ENCODE measurements around the gene EPHA4. TPM values are rescaled to one million over a fixed set of nuclear protein-coding genes. Genes with fewer than 3 reads are reported as not detected.

Gene EPHA4
- total and polyA plus RNA-seq, 9 donors = 11.3 to 39.3 (median 24.9) TPM

DNA sequence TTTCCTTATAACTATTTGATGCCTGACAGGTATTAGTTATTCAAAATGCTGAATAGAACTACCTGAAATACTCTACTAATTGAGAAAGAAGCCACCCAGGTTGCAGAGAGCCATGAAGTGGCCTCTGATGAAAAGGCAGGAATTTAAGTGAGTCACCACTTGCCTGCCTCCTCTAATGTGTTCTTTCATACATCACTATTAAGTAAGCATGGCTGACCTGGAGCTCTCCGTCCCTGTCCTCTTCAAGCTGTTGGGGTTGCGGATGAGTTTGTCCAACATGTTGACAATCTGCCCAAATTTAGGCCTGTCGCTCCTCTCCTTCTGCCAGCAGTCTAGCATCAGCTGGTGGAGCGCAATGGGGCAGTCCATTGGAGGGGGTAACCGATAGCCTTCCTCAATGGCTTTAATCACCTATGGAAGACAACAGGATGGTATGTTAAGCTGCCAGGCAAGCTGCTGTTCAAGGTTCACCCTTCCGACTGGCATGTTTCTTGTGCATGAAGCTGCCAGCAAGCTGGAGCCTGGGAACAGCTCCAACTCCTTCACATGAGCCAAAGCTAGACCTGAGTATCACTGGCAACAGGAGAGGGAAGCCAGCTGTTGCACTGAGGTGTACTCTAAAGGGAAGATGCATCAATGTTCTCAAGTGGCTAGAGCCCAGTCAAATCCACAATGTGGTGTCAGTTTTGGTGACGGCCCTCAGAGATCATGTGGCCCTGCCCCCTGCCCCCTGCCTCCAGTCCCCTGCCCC, 142.2 kb downstream of the EPHA4 start:
- Histone ChIP-seq H3K4me1 (ENCODE audit: insufficient read depth) (peaks cover 1% of the 10 kb centered on the region), H3K27me3 (no peaks in the 10 kb centered on the region), H3K4me3 (no peak overlapping the region), H3K27ac (no peak overlapping the region), H3K9me3 (no peaks in the 10 kb centered on the region), H3K36me3 (no peaks in the 10 kb centered on the region)
- TF ChIP-seq POLR2A (IDR thresholded peaks at IDR 0.05) (no peak), EP300 (IDR thresholded peaks at IDR 0.05) (no peak)
- TF ChIP-seq, protein P1, sequence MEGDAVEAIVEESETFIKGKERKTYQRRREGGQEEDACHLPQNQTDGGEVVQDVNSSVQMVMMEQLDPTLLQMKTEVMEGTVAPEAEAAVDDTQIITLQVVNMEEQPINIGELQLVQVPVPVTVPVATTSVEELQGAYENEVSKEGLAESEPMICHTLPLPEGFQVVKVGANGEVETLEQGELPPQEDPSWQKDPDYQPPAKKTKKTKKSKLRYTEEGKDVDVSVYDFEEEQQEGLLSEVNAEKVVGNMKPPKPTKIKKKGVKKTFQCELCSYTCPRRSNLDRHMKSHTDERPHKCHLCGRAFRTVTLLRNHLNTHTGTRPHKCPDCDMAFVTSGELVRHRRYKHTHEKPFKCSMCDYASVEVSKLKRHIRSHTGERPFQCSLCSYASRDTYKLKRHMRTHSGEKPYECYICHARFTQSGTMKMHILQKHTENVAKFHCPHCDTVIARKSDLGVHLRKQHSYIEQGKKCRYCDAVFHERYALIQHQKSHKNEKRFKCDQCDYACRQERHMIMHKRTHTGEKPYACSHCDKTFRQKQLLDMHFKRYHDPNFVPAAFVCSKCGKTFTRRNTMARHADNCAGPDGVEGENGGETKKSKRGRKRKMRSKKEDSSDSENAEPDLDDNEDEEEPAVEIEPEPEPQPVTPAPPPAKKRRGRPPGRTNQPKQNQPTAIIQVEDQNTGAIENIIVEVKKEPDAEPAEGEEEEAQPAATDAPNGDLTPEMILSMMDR (IDR thresholded peaks at IDR 0.05) = no peak
- no peak for DNase-seq
- WGBS, 3 donors = 92 to 97% (median 93%) methylated on average over 7 of the region's 7 CpGs
- intact Hi-C loops (cut with DNase I) = no loop called here

DNA sequence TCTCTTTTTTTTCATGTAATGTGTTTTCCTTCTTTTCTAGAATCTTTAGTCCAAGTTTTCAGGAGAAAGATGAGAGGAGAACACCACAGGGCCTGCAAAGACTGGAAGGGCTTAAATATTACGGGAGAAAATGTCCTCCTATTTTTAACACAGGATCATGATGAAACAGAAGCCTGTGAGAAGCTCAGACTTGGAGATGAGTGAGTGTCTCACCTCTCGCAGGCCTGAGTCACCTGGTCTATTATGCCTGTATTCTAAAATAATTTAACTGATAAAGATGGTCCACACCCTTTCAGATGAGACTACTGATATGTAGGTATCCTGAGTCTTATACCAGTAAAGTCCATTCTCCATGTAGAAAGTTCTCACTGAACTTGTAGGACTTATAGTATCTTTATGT, 143.2 kb downstream of the EPHA4 start:
- Histone ChIP-seq H3K9me3 (no peaks in the 10 kb centered on the region), H3K27me3 (no peaks in the 10 kb centered on the region), H3K27ac (no peak overlapping the region), H3K36me3 (no peaks in the 10 kb centered on the region), H3K4me3 (no peak overlapping the region), H3K4me1 (ENCODE audit: insufficient read depth) (peaks cover 1% of the 10 kb centered on the region)
- intact Hi-C loops (cut with DNase I) = no loop called here
- TF ChIP-seq EP300 (IDR thresholded peaks at IDR 0.05) (no peak), POLR2A (IDR thresholded peaks at IDR 0.05) (no peak)
- TF ChIP-seq, protein P1 (IDR thresholded peaks at IDR 0.05) = no peak
- WGBS, 3 donors = 96 to 98% (median 97%) methylated on average over 2 of the region's 2 CpGs
- no peak for DNase-seq

DNA sequence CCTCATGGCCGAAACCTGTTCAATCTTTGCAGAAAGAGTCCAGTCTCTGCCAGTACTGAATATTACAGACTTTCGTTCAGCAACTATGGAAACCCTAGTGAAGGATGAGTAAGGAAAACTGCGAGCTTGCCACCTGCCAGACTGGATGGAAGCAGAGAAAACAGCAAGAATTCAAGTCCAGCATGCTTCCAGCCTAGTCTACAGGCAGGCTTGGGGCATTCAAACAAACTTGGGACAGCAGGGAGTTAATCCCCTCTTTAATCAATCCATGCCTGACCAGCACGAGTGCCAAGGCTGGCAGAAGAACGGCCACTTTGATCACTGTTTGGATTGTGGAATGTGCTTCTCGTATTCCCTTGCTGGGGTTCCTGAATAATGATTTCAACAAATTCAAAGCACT, 145.2 kb downstream of the EPHA4 start:
- DNase-seq = no peak
- Histone ChIP-seq H3K36me3 (no peaks in the 10 kb centered on the region), H3K4me1 (ENCODE audit: insufficient read depth) (peaks cover 1% of the 10 kb centered on the region), H3K27ac (no peak overlapping the region), H3K9me3 (no peaks in the 10 kb centered on the region), H3K4me3 (no peak overlapping the region), H3K27me3 (no peaks in the 10 kb centered on the region)
- intact Hi-C loops (cut with DNase I) = no loop called here
- 75 to 84% (median 78%) methylated on average over 6 of the region's 6 CpGs for WGBS, 3 donors
- TF ChIP-seq EP300 (IDR thresholded peaks at IDR 0.05) = no peak
- TF ChIP-seq, protein P1 (IDR thresholded peaks at IDR 0.05) = no peak
- no peak for TF ChIP-seq POLR2A (IDR thresholded peaks at IDR 0.05)

DNA sequence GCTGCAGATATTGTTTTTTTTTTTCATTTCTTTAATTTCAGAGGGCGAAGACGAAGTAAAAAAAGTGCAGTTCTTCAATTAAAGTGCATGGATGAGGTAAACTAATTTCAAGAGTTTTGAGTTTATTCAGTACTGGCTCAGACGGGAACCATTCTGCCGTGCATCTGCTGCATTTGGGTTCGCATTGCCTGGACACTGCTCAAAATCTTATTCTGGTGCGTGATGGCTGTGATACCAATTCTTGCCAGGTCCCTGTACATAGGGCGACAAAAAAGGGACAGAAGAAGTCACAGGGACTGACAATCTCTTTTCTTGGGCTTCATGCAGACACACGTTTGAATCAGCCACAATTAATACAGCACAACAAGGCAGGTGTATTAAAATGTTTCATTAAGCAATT, 146.2 kb downstream of the EPHA4 start:
- no peak overlapping the region for H3K27ac ChIP-seq
- no peak overlapping the region for H3K4me3 ChIP-seq
- intact Hi-C loops (cut with DNase I) = no loop called here
- no peaks in the 10 kb centered on the region for H3K9me3 ChIP-seq
- H3K4me1 ChIP-seq (ENCODE audit: insufficient read depth) = peaks cover 1% of the 10 kb centered on the region
- H3K36me3 ChIP-seq = no peaks in the 10 kb centered on the region
- H3K27me3 ChIP-seq = no peaks in the 10 kb centered on the region
- no peak for DNase-seq
- TF ChIP-seq, protein P1 (IDR thresholded peaks at IDR 0.05) = no peak
- TF ChIP-seq POLR2A (IDR thresholded peaks at IDR 0.05) (no peak), EP300 (IDR thresholded peaks at IDR 0.05) (no peak)
- WGBS, 3 donors = 90 to 96% (median 95%) methylated on average over 8 of the region's 8 CpGs

All from ovary (tissue), 9 donors.